Mesendoderm (in vitro differentiated cells): ENCODE measurements around the gene HOXD12.
A peak's percentile ranks its signal among the peaks of the same experiment; 100 is the strongest.

Source experiments
- DNase-seq: peaks from one replicate; pipeline ENCODE4 v3.0.0; 2013
- H2AK5ac ChIP-seq: 2 replicates; pipeline ENCODE4 v1.6.1; 2013; ENCODE audit warnings: low read length, inconsistent platforms
- H2BK120ac ChIP-seq: 2 replicates; pipeline ENCODE4 v1.6.1; 2013; ENCODE audit warnings: low read depth, mild to moderate bottlenecking, low read length, moderate library complexity, mixed read lengths
- H2BK15ac ChIP-seq: replicated peaks from 2 replicates; pipeline ENCODE4 v1.6.1; 2013; ENCODE audit warnings: low read depth, mild to moderate bottlenecking, moderate library complexity
- H2BK5ac ChIP-seq: 2 replicates; pipeline ENCODE4 v1.6.1; 2013; ENCODE audit warnings: low read length, inconsistent platforms
- H3K18ac ChIP-seq: 2 replicates; pipeline ENCODE4 v1.6.1; 2013; ENCODE audit warnings: mild to moderate bottlenecking, low read length, mixed read lengths
- H3K23ac ChIP-seq: one replicate; pipeline ENCODE4 v1.6.1; 2013; ENCODE audit warnings: low read length
- H3K27ac ChIP-seq: 2 replicates; pipeline ENCODE4 v1.5.1; 2013; ENCODE audit warnings: low read depth, mild to moderate bottlenecking, inconsistent platforms, low read length, moderate library complexity
- H3K27me3 ChIP-seq: 2 replicates; pipeline ENCODE4 v1.6.1; 2013; ENCODE audit warnings: low read length, control low read depth, mild to moderate bottlenecking, inconsistent platforms; ENCODE audit not compliant: insufficient read depth, poor library complexity
- H3K36me3 ChIP-seq: 2 replicates; pipeline ENCODE4 v1.6.1; 2013; ENCODE audit warnings: low read length, inconsistent platforms; ENCODE audit not compliant: control insufficient read depth, insufficient read depth
- H3K4ac ChIP-seq: one replicate; pipeline ENCODE4 v1.6.1; 2013; ENCODE audit warnings: low read depth, mild to moderate bottlenecking, low read length, moderate library complexity
- H3K4me1 ChIP-seq: 2 replicates; pipeline ENCODE4 v1.6.1; 2013; ENCODE audit warnings: low read depth, low read length, inconsistent platforms; ENCODE audit not compliant: control insufficient read depth
- H3K4me2 ChIP-seq: 2 replicates; pipeline ENCODE4 v1.6.1; 2013; ENCODE audit warnings: low read length
- H3K4me3 ChIP-seq: 2 replicates; pipeline ENCODE4 v1.5.1; 2013; ENCODE audit warnings: mild to moderate bottlenecking, low read length
- H3K56ac ChIP-seq: one replicate; pipeline ENCODE4 v1.6.1; 2013; ENCODE audit warnings: low read length
- H3K79me1 ChIP-seq: 2 replicates; pipeline ENCODE4 v1.6.1; 2013; ENCODE audit warnings: low read length, inconsistent platforms
- H3K79me2 ChIP-seq: 2 replicates; pipeline ENCODE4 v1.6.1; 2013; ENCODE audit warnings: mild to moderate bottlenecking, low read length; ENCODE audit not compliant: control insufficient read depth, insufficient read depth
- H3K9ac ChIP-seq: 2 replicates; pipeline ENCODE4 v1.6.1; 2013; ENCODE audit warnings: low read length, inconsistent platforms
- H4K5ac ChIP-seq: one replicate; pipeline ENCODE4 v1.6.1; 2013; ENCODE audit warnings: low read length
- H4K8ac ChIP-seq: one replicate; pipeline ENCODE4 v1.6.1; 2013; ENCODE audit warnings: low read depth, mild to moderate bottlenecking, control low read depth, low read length, moderate library complexity
- WGBS: extraction: QIAGEN DNeasy Blood & Tissue Kit; methylation state at CpG from one replicate; pipeline ENCODE4 v1.1.7; 2013; ENCODE audit warnings: low lambda C conversion rate, missing lambda C conversion rate; ENCODE audit not compliant: insufficient coverage; ENCODE audit errors: extremely low coverage; 5-methylcytosine and 5-hydroxymethylcytosine counted together

HOXD12 gene

GRCh38 chr2:176087330-176088047 is 12.1 kb upstream of the HOXD12 start:
- no CpG with 5 or more reads among the region's 29 CpGs for WGBS
- Histone ChIP-seq H2BK5ac (no peak overlapping the region), H3K4me3 (no peak overlapping the region)

GRCh38 chr2:176088048-176088936 is 11.3 kb upstream of the HOXD12 start:
- Histone ChIP-seq H2BK5ac (no peak overlapping the region), H2BK15ac (no peak overlapping the region), H3K4ac (no peak overlapping the region), H3K79me2 (no peaks in the 10 kb centered on the region), H4K5ac (no peak overlapping the region), H3K27me3 (peaks cover 81% of the 10 kb centered on the region), H3K9ac (peak overlapping the region; percentile 49), H2AK5ac (no peak overlapping the region), H3K18ac (no peak overlapping the region), H3K79me1 (no peaks in the 10 kb centered on the region), H3K4me2 (peak overlapping the region; percentile 96), H3K36me3 (no peaks in the 10 kb centered on the region), H3K4me1 (peaks cover 5% of the 10 kb centered on the region), H3K23ac (peak overlapping the region; percentile 97), H2BK120ac (no peak overlapping the region), H3K27ac (no peak overlapping the region), H3K4me3 (peak overlapping the region; percentile 15), H3K56ac (peak overlapping the region; percentile 80), H4K8ac (no peak overlapping the region)
- peak; percentile 89 for DNase-seq
- no CpG with 5 or more reads among the region's 49 CpGs for WGBS

More at GRCh38 chr2:176087330-176088047, 12.1 kb upstream of the HOXD12 start:
- H3K4ac ChIP-seq = no peak overlapping the region
- DNase-seq = no peak
- peak overlapping the region; percentile 97 for H3K23ac ChIP-seq
- H3K27me3 ChIP-seq = peaks cover 86% of the 10 kb centered on the region
- no peak overlapping the region for H2BK120ac ChIP-seq
- peak overlapping the region; percentile 96 for H3K4me2 ChIP-seq
- no peaks in the 10 kb centered on the region for H3K36me3 ChIP-seq
- H3K56ac ChIP-seq = peak overlapping the region; percentile 80
- no peak overlapping the region for H2BK15ac ChIP-seq
- peak overlapping the region; percentile 49 for H3K9ac ChIP-seq
- no peak overlapping the region for H4K5ac ChIP-seq
- H3K79me2 ChIP-seq = no peaks in the 10 kb centered on the region
- no peak overlapping the region for H2AK5ac ChIP-seq
- H3K79me1 ChIP-seq = no peaks in the 10 kb centered on the region
- peaks cover 3% of the 10 kb centered on the region for H3K4me1 ChIP-seq
- no peak overlapping the region for H4K8ac ChIP-seq
- H3K18ac ChIP-seq = no peak overlapping the region
- no peak overlapping the region for H3K27ac ChIP-seq

- no peak overlapping the region for H3K4ac ChIP-seq
- no peak overlapping the region for H2BK120ac ChIP-seq
- no peaks in the 10 kb centered on the region for H3K79me1 ChIP-seq
- no peaks in the 10 kb centered on the region for H3K79me2 ChIP-seq
- H3K36me3 ChIP-seq = no peaks in the 10 kb centered on the region
- no peak overlapping the region for H2BK15ac ChIP-seq
- H3K27me3 ChIP-seq = peaks cover 81% of the 10 kb centered on the region
- H4K8ac ChIP-seq = no peak overlapping the region
- no peak overlapping the region for H3K4me3 ChIP-seq
- H2BK5ac ChIP-seq = no peak overlapping the region
- H2AK5ac ChIP-seq = no peak overlapping the region
- DNase-seq = no peak
- H3K56ac ChIP-seq = peak overlapping the region; percentile 7
- no peak overlapping the region for H3K27ac ChIP-seq
- no peak overlapping the region for H4K5ac ChIP-seq
- H3K4me2 ChIP-seq = no peak overlapping the region
- H3K4me1 ChIP-seq = peaks cover 7% of the 10 kb centered on the region
- H3K9ac ChIP-seq = no peak overlapping the region
- WGBS = no CpG with 5 or more reads among the region's 6 CpGs
- no peak overlapping the region for H3K23ac ChIP-seq
- H3K18ac ChIP-seq = no peak overlapping the region
Observed at GRCh38 chr2:176088937-176089842, 10.4 kb upstream of the HOXD12 start.

GRCh38 chr2:176089843-176090395 is 9.7 kb upstream of the HOXD12 start:
- no peak overlapping the region for H3K4me2 ChIP-seq
- H4K8ac ChIP-seq = no peak overlapping the region

GRCh38 chr2:176090862-176091261 is 8.7 kb upstream of the HOXD12 start:
- H2AK5ac ChIP-seq = no peak overlapping the region
- peaks cover 76% of the 10 kb centered on the region for H3K27me3 ChIP-seq
- H3K4me1 ChIP-seq = peaks cover 4% of the 10 kb centered on the region
- no peak overlapping the region for H4K5ac ChIP-seq
- no peak overlapping the region for H3K4me3 ChIP-seq
- H3K56ac ChIP-seq = no peak overlapping the region
- H3K36me3 ChIP-seq = no peaks in the 10 kb centered on the region
- H2BK5ac ChIP-seq = no peak overlapping the region
- no peak overlapping the region for H3K4ac ChIP-seq
- no peak overlapping the region for H3K9ac ChIP-seq
- H2BK120ac ChIP-seq = no peak overlapping the region
- H3K79me1 ChIP-seq = no peaks in the 10 kb centered on the region
- H2BK15ac ChIP-seq = no peak overlapping the region
- H3K18ac ChIP-seq = no peak overlapping the region
- H4K8ac ChIP-seq = no peak overlapping the region
- no peak overlapping the region for H3K23ac ChIP-seq
- H3K27ac ChIP-seq = no peak overlapping the region
- DNase-seq = no peak
- no peak overlapping the region for H3K4me2 ChIP-seq
- H3K79me2 ChIP-seq = no peaks in the 10 kb centered on the region
- WGBS = no CpG with 5 or more reads among the region's 5 CpGs

More at GRCh38 chr2:176089843-176090395, 9.7 kb upstream of the HOXD12 start:
- Histone ChIP-seq H2BK5ac (no peak overlapping the region), H3K56ac (no peak overlapping the region), H3K79me2 (no peaks in the 10 kb centered on the region), H2BK15ac (no peak overlapping the region), H3K36me3 (no peaks in the 10 kb centered on the region), H3K4ac (no peak overlapping the region), H4K5ac (no peak overlapping the region), H2AK5ac (no peak overlapping the region), H2BK120ac (no peak overlapping the region), H3K79me1 (no peaks in the 10 kb centered on the region), H3K18ac (no peak overlapping the region), H3K4me1 (peaks cover 5% of the 10 kb centered on the region), H3K9ac (no peak overlapping the region), H3K27ac (no peak overlapping the region), H3K23ac (no peak overlapping the region), H3K4me3 (no peak overlapping the region), H3K27me3 (peaks cover 80% of the 10 kb centered on the region)
- no peak for DNase-seq
